Type B pancreatic cell (in vitro differentiated cells): ENCODE data around the gene TMEM134. TPM values are rescaled to one million over a fixed set of nuclear protein-coding genes. Genes with fewer than 3 reads are reported as not detected.
"Not testable (repeated sequence)": the region's sequence is repeated elsewhere in the genome, so short reads cannot be mapped to it uniquely, and the experiment has no call there.

Source experiments
- DNase-seq: peaks from one replicate; pipeline ENCODE4 v3.0.0; 2021; ENCODE audit warnings: mixed read lengths; ENCODE audit not compliant: unreplicated experiment; ENCODE audit errors: extremely low spot score
- H3K27ac Mint-ChIP-seq: 2 replicates; pipeline ENCODE4 v1.8.0; 2021; ENCODE audit warnings: mild to moderate bottlenecking, mixed read lengths
- H3K27me3 Mint-ChIP-seq: 2 replicates; pipeline ENCODE4 v1.8.0; 2021; ENCODE audit warnings: mixed read lengths
- H3K36me3 Mint-ChIP-seq: 2 replicates; pipeline ENCODE4 v1.8.0; 2021; ENCODE audit warnings: mixed read lengths
- H3K4me1 Mint-ChIP-seq: one replicate; pipeline ENCODE4 v1.8.0; 2021; ENCODE audit warnings: mixed read lengths; ENCODE audit not compliant: unreplicated experiment
- H3K4me3 Mint-ChIP-seq: 2 replicates; pipeline ENCODE4 v1.8.0; 2021; ENCODE audit warnings: mild to moderate bottlenecking, mixed read lengths
- H3K9me3 Mint-ChIP-seq: 2 replicates; pipeline ENCODE4 v1.8.0; 2021; ENCODE audit warnings: mixed read lengths
- CTCF ChIP-seq: fragments of 200-600 bp; sonication (generic); conservative IDR thresholded peaks from 2 replicates; pipeline ENCODE4 v1.5.0; 2021; ENCODE audit warnings: antibody characterized with exemption, mild to moderate bottlenecking
- total RNA-seq: library from RNA; stranded (reverse); gene quantifications from 2 replicates; pipeline ENCODE4 v1.2.1, GENCODE V29; 2021; ENCODE audit warnings: low replicate concordance

Gene TMEM134
- total RNA-seq, 1 donor from 2014 or later: 46.6 TPM

DNA sequence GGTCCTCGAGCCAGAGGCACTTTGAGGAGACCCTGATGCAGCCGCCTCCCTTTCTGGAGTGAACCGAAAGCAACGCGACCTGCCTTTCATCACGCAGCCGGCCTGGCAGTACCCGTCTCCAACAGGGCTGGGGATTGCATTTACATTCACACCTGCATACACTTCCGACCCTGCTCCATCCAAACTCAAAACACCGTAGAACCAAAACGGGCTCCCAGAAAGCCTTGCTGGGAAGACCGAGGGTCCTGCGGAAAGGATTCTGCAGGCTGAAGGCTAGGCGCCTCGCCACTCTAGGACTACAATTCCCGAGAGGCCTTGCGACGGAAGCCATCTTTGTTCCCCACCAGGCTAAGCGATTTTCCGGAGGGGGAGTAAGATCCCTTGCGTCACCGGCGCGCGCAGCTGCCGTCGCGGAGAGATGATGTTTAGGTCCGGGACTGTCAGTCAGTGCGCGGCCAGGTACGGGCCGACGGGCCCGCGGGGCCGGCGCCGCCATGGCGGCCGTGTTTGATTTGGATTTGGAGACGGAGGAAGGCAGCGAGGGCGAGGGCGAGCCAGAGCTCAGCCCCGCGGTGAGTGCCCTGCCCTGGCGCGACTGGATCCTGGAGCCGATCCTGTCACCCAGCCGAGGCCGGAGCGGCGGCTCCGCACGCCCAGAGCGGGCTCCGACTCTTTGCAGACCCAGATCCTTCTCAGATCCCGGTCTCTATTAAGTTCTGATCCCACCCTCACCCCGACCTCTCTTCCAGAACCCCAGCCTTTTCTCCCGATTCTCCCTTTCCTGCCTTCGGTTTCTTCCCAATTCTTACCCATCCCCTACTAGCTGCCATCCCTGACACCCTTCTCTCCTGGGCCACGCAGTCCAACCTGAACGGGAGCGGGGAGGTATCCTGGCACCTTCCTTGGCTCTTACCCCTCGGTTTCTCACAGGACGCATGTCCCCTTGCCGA is 40.7 kb downstream of the TMEM134 start, which contains the start of gene RPS6KB2:
Gene RPS6KB2, plus strand, starts transcription at position 443 of the 950 bp plus-strand sequence. Its CDS starts 52 bp downstream, at position 495.
- H3K9me3 Mint-ChIP-seq: no peaks in the 10 kb centered on the region
- peak within 1 kb of the TSS; percentile 84 for H3K27ac Mint-ChIP-seq
- H3K4me3 Mint-ChIP-seq: peak within 1 kb of the TSS; percentile 93
- H3K4me1 Mint-ChIP-seq: peaks cover 8% of the 10 kb centered on the region
- DNase-seq: peak; percentile 98
- no peak for TF ChIP-seq CTCF
- H3K27me3 Mint-ChIP-seq: no peaks in the 10 kb centered on the region
- H3K36me3 Mint-ChIP-seq: no peaks in the 10 kb centered on the region

- not testable (repeated sequence) for DNase-seq, H3K4me1 Mint-ChIP-seq, H3K27me3 Mint-ChIP-seq, H3K9me3 Mint-ChIP-seq, H3K36me3 Mint-ChIP-seq
- peak overlapping the region; percentile 84 for H3K27ac Mint-ChIP-seq
- peak overlapping the region; percentile 93 for H3K4me3 Mint-ChIP-seq
These were observed 41.6 kb downstream of the TMEM134 start for GRCh38 chr11:67427364-67427859.

GRCh38 chr11:67423891-67424613 is 45.0 kb downstream of the TMEM134 start:
- H3K4me3 Mint-ChIP-seq: no peak overlapping the region
- H3K36me3 Mint-ChIP-seq: no peaks in the 10 kb centered on the region
- peaks cover 12% of the 10 kb centered on the region for H3K4me1 Mint-ChIP-seq
- TF ChIP-seq CTCF: no peak
- no peak overlapping the region for H3K27ac Mint-ChIP-seq
- H3K9me3 Mint-ChIP-seq: no peaks in the 10 kb centered on the region
- no peak for DNase-seq
- H3K27me3 Mint-ChIP-seq: no peaks in the 10 kb centered on the region

GRCh38 chr11:67423466-67423865 is 45.6 kb downstream of the TMEM134 start:
- DNase-seq: no peak
- H3K4me3 Mint-ChIP-seq: no peak overlapping the region
- H3K27ac Mint-ChIP-seq: no peak overlapping the region
- H3K9me3 Mint-ChIP-seq: no peaks in the 10 kb centered on the region
- H3K4me1 Mint-ChIP-seq: peaks cover 12% of the 10 kb centered on the region
- H3K36me3 Mint-ChIP-seq: no peaks in the 10 kb centered on the region
- no peaks in the 10 kb centered on the region for H3K27me3 Mint-ChIP-seq
- no peak for TF ChIP-seq CTCF

GRCh38 chr11:67422891-67423290 is 46.2 kb downstream of the TMEM134 start:
- no peak for TF ChIP-seq CTCF
- Mint-ChIP-seq H3K4me1 (peaks cover 8% of the 10 kb centered on the region), H3K27me3 (no peaks in the 10 kb centered on the region), H3K4me3 (peak overlapping the region; percentile 66), H3K27ac (peak overlapping the region; percentile 87), H3K36me3 (no peaks in the 10 kb centered on the region), H3K9me3 (no peaks in the 10 kb centered on the region)
- no peak for DNase-seq
